CMK (cell line): ENCODE measurements around the gene IL2RA.

ENCODE experiments used
- DNase-seq: peaks from one replicate; pipeline ENCODE4 v3.0.0-alpha.2; 2010; ENCODE audit warnings: low read depth

IL2RA gene

DNA sequence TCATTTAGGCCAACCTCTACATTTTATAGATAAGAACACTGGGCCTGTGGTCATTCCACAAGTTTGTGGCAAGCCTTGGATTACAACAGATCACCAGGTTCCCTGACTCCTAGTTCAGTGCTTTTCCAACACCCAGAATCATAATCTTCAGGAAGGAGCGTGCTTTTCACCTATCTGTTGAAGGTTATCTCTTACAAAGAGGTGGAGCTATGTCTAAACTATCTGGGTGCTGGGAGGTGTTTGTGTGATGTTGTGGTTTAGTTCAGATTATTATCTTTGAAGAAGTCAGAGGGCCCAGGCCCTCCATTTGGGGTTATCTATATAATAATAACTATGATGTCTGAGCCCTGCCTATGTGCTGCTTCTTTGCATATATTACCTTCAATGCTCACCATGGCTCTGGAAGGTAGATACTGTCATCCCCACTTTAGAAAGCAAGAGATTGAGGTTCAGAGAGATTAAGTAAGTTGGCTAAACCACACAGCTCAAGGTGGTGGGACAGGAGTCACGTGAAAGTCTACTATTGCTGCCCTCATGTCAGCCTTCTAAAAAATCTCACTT, 24.0 kb downstream of the IL2RA start:
- DNase-seq: no peak

DNA sequence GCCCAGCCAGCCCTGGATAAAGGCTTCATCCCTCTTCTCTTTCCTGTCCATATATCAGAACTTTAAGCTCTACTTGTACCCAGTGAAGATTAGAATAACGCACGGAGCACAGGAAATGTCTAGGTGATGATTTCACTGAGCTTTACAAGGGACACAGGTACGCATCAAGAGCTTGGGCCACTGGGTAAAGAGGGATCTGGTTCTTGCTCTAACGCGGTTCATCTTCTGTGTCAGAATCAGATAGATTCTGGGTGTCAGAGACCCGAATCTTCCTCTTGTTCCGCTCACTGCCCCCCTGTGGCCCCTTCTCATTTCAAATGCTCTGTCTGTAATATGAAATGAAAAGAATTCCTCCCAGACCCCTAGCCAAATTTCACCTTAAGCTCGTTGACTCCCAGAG, 24.7 kb downstream of the IL2RA start:
- DNase-seq: no peak

DNA sequence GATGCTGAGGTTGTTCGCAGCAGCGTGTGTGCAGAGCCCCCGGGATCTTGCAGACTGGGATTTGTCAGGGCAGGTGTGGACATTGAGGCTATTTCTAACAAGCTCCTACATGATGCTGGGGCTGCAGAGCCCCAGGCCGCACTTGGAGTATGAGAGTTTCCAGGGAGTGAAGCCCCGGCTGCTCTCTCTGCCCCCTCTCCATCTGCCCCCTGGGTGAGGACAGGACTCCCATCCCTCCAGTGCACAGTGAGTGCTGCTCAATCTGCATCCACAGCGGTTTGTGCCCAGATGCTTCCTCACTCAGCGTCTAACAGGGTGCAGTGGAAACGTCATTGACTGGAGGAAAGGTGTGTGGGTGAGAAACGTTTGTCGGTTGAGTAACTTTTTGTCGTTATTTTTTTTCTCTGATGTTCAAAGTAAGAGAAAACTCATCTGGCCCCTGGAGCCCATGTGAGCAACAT, 25.3 kb downstream of the IL2RA start:
- no peak for DNase-seq

DNA sequence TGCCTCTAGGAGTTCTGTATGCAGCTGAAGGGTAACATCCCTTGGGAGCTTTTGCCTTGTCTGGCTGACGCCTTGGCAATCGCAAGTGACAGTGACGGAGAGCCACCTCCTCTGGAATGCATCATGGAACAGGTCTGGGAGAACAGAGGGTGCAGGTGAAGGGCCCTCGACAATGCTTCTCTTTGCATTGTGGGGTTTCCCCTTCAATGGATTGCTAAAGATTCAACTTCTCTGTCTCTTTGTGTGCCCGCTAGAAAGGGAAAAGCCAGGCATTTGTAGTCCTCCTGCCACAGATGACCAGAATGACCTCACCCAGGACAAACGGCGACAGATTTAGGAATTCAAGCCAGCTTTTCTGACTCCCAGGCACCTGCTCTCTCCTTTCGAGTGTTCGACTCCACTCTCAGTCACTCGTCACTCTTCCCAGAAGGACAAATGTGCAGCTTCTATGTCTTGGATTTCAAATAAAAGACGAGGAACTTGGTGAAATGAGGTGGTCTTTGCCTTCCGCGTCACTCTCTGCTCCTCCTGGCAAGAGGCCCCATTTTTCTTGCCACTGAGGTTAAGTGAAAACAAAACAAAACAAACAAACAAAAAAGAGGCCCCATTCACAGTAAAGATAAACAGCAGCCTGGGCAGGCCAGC, 26.1 kb downstream of the IL2RA start:
- DNase-seq: no peak

DNA sequence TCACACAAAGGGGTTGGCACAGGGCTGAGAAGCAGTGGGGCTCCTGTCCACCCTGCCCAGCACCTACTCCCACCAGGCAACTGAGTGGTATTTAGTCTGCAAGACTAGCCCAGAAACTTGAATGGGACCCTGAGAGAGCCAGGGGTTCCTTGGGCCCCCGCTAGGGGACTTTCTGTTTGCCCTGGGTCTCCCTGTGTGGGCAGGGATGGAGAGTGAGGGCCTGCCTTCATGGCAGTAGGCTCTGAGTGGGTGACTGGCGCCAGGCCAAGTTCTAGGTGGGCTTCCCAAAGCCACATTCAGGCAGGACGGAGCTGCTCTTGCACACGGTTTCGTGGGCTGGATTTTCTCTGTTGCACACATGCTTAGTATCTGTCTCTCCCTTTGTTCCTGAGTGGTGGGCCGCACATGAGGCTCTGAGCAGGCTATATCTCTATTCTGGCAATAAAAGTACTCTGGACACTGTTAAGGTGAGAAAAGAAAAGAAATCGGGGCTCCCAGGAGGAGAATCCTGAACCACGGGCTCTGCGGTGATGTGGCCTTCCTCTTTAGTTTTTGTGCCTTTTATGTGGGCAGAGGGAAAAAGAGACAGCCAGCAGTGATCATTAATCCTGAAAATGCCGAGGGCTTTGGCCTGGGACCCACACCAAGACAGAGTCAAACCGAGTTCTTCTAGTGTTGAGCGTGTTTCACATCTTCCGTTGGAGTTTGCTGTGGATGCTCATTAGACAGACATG, 26.9 kb downstream of the IL2RA start:
- no peak for DNase-seq

DNA sequence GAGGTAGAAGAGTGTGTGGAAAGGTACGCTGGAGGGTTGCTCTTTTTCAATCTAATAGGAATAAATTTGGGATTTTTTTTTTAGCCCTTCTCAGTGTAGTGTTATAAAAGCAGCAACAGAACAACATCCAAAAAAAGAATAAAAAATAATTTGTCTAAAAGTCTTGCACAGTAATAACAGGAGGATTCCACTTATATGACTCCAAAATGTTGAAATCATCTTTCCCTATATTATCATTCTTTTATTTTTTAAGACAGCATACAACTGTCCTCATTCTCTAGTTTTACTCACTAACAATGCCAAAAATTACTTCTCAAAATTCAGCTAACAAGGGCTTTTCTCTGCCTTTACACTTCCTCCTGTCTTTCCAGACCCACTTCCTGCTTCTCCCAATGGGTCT, 27.8 kb downstream of the IL2RA start:
- no peak for DNase-seq

DNA sequence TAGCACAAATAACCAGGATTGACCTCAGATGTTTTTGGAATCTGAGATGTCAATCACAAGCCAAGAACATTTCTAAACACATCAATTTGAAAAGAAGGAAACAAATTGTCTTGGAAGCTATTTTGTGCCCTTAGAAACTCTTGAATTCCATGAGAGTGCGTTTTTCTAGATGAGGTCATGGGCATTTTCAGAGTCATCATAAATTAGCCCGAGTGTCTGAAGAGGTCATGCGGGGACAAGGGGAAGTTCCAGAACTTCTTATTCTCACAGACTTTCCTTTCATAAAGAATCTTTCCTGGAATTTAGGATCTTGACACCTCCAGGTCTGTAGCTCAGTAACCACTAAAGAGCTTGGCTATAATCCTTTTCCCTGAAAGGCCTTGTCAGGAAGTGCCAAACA, 28.2 kb downstream of the IL2RA start:
- DNase-seq: no peak

DNA sequence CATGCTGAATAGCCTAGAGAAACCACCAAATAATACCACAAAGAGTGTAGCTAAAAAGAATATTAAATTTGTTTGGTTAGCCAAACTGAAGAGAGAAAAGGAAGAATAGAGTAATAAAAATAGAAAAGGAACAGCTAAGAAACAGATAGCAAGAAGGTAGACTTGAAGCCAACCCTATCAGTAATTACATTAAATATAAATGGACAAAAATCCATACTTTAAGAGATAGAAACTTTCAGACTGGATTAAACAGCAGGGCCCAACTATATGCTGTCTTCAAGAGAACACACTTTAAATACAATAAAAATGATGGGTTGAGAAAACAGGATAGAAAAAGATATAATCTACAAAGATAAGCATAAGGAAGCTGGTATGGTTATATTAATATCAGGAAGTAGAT, 31.2 kb downstream of the IL2RA start:
- no peak for DNase-seq

DNA sequence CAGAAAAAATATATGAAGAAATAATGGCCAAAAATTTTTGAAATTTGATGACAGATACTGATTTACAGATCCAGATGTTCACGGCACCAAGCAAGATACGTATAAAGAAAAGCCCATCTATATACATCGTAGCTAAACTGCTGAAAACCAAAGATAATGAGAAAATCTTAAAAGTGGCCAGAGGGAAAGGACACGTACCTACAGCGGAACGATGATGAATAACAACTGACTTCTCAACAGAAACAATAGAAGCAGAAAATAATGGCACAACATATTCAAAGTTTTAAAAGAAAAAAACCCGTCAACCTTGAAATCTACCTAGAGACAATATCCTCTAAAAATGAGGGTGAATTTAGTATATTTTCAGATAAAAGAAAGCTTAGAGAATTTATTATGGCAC, 31.9 kb downstream of the IL2RA start:
- DNase-seq: no peak

DNA sequence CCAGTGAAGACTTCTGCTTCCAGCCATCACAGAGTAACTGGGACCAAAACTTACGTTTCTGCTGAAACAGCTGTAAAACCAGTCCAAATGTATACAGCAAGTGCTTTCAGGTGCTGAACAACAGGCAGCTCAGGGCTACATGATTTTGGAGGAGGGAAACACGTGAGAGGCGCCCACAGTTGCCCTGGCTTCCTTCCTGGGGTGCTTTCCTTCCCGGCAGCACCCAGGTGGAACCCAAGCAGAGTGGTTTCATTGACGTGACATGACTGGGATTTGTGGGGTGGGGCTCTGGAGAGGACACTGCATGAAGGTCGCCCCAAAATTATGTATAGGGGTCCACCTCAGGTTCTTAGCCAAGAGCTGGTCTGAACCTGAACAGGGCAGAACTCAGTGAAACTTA, 34.2 kb downstream of the IL2RA start:
- no peak for DNase-seq

DNA sequence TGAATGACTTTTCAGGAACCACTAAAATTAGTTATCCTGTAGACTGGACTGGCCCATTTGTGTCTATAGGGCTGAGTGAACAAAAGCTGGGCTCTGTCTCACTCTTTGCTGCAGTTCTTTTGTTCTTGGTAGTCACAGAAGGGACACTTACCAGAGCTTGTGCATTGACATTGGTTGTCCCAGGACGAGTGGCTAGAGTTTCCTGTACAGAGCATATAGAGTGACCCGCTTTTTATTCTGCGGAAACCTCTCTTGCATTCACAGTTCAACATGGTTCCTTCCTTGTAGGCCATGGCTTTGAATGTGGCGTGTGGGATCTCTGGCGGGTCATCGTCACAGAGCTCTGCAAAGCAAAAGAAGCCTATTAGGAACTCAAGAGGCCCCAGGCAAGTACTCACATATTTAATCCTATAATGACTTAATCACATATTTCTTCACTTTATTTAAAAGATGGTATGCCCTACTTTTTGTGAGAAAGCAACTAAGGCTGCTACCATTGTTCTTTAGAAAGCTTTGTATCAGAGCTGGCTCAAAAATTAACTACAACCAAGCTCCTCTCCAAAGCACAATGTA, 36.4 kb downstream of the IL2RA start:
- no peak for DNase-seq

DNA sequence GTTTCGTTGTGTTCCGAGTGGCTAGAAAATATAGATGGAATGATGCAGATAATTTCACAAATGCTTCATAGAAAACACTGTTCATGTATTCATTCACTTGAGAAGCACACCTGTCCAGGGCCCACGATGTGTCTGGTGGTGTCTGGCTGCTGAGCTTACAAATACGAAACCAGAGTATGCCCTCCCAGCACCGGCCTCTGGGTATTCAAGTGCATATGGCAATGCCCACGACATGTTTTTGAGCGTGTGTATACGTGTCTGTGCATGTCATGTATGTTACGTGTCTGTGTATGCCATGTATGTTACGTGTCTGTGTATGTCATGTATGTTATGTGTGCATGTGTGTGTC, 37.9 kb downstream of the IL2RA start:
- no peak for DNase-seq

DNA sequence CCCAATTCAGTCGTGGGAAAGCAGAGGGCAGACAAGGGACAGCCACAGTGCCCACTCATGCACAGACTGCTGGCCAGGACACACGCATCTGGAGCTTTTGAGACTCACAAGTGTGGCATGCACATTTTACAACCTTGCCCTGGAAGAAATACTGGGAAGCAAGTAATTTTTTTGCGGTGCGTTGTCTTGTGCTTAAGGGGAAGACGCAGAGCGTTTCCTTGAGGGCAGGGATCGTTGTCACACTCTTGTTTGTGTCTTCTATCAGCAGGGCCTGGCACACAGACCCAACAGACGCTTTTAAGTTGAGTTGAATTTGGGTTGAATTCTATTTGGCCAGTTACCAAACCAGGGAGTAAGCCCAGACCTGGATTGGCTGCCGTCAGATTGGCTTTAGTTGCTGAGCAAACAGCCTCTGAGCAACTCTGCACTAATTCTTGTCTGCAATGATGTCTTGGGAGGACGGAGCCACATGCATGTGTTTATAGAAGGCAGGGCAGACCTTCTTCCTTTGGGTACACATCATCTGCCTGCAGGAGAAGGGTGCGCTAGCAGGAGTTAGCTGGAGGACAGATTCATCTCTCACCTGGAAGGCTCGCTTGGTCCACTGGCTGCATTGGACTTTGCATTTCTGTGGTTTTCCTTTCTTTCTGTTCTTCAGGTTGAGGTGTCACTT, 38.4 kb downstream of the IL2RA start:
- no peak for DNase-seq

DNA sequence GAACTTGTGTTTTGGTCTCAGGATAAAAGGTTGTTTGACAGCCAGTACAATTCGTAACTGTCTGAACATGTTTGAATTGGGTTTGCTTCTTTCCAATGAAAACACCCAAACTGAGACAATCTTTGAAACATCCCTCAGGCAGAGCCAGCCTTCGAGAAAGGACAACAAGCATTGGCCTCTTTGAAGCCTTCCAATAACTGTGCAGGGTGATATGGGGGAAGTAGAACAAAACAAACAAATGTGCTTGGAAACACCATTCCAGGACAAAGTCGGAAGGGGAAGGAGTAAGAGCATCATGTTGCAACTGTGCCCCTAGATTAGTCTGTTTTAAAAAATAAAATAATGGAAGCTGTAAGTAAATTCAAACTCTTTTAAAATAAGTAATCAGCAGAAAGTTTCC, 39.5 kb downstream of the IL2RA start:
- no peak for DNase-seq

DNA sequence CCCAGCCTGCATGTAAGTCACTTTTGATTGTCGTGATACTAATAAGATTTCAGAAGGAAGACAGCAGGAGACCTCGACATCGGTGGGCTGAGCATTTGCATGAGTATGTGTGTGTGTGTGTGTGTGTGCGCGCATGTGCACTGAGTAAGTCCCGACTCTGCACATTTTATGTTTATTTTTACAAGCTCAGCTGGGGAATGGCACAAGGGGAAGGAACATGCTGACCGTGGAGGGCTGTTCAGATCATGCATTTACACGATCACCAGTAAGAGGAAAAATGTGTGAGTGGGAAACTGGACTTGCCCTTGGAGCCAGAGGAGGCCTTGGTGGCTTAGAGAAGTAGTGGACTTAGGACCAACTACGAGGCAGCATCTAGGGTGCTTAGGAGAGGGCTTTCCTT, 41.3 kb downstream of the IL2RA start:
- DNase-seq: no peak

DNA sequence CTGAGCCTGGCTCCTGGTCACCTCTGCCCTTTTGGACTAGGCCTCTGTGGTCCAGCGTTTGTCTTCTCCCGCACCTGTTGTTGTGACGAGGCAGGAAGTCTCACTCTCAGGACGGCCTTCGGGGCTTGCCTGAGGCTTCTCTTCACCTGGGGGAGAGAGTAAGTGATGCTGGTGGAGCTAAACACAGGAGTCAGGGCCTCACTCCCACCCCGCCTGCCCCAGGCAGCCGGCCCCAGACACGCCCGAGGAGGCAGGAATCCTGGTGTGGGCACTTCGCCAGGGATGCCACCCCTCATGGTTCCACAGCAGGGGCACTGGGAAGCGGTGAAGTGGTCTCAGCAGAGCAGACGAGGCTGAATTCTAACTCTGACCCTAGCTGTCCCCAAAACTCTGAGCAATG, 42.4 kb downstream of the IL2RA start:
- DNase-seq: no peak

DNA sequence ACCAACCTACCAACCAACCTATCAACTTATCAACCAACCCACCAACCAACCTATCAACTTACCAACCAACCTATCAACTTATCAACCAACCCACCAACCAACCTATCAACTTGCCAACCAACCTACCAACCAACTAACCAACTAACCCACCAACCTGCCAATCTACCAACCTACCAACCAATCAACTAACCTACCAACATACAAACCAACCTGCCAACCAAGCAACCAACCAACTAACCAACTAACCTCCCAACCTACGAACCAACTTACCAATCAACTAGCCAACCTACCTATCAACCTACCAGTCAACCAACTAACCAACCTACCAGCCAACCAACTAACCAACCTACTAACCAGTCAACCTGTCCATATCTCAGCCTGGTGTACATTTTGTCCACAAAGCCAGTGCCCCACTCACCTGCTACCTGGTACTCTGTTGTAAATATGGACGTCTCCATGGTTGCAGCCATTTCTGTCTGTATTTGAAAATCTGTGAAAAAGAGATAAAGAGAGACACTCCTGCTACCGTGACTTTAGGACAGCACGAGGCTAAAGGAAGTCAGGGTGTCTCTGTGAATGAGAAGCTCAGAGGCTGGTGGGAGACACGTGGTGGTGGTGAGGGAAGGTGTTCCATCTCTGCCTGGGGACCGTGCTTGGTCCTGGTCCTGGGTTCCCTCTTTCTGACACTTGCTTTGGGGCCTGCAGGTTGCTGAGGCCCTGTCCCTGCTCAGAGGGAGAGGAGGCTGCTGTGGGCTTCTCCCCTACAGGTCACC, 43.0 kb downstream of the IL2RA start:
- DNase-seq: no peak

DNA sequence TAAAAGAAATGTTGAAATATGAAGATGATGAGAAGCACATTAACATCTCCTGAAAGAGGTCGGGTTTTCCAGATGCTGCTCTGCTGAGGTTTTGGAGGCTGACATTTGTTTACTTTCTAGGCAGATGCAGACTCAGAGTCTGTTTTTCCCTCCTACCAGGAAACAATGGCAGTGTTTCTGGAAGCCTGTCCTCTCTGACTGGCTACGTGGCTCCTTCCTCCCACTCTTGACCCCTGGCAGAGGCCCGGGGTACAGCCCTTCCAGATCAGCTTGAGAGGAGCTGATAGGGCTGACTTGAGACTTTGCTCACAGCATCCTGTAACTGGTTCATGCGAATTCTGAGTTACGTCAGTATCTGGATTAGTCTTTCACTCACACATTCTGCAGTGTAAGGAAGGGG, 43.7 kb downstream of the IL2RA start:
- no peak for DNase-seq

DNA sequence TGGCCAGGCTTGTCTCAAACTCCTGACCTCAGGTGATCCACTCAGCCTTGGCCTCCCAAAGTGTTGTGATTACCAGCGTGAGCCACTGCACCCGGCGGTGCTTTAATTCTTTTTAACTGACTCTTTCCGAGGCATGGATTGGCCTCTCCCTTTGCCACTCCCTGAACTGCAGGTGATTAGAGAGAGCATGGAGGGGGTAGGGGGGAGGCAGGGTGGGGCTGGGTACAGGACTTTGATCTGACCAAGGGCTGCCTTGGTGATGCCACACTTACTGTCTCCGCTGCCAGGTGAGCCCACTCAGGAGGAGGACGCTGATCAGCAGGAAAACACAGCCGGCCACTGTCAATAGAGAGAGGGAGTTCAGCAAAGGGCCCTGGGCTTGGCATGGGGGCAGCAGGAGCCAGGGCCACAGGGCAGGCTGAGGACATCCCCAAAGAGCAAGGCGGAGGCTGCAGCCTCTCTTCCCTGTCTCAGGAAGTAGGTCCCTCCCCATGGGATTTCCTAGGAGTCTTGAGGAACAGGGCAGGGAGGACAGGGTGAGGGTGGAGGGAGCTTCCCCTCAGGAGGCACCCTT, 44.3 kb downstream of the IL2RA start:
- no peak for DNase-seq

DNA sequence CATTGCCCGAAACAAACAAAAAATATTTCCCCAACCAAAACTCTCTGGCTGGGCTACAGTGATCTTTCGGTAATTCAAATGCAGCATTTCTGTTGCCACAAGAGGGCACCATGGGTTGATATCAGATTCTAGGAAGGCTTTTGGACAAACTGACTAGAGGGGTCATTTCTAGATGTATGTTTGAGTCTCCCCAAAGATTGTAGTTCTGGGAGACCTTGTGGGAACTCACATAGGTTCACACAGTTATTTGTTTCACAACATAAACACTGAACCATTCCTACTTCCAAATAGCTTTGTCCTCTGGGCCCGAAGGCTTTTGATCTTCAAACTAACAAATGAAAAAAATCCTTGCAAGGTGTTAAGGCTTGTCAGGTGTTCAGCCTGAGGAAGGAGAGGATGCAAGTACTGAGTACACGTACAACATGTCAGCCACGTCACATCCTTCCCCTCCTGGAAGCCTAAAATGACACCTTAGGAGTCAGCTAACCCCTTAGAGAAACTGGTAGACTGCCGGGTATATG, 47.9 kb downstream of the IL2RA start:
- no peak for DNase-seq

DNA sequence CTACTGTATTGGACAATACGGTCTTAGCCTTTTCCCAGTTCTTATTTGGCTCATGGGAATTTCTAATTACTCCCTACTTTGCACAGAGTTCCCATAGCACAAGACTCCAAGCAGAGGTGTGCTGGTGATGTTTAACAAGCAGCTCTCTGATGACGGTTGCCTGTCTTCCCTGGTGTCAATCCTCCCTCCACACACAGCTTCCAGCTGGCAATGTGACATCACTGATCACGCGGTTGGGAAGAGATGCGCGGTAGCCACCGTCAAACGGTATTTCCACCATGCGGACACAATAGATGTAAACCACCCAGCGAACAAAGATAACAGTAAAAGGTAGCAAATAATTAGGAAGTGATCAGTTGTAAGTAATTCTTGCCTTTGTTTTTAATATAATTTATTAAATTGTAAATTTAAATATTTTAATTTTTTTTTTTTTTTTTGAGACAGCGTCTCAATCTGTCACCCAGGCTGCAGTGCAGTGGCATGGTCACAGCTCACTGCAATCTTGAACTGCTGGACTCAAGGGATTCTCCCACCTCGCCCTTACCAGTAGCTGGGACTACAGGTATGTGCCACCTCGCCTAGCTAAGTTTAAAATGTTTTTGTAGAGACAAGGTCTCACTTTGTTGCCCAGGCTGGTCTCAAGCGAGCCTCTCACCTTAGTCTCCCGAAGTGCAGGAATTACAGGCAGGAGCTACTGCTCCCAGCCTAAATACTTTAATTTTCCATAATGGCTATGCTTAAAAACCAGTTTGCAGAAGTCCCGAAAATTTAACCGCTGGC, 48.6 kb downstream of the IL2RA start:
- no peak for DNase-seq
